GM10248 (cell line): ENCODE measurements around the gene FBP1.

Source experiments
- CTCF ChIA-PET: fragments of 300-600 bp; sonication (Branson Sonifier 250); formaldehyde crosslinking; extraction: SDS; loops from one replicate; lab custom pipeline; 2021; ENCODE audit warnings: antibody characterized with exemption; lab: Yijun Ruan, JAX
- POLR2A ChIA-PET: fragments of 350-650 bp; sonication (Branson Sonifier 250); formaldehyde crosslinking; extraction: SDS; loops from one replicate; lab custom pipeline; 2020; ENCODE audit warnings: antibody characterized with exemption; lab: Yijun Ruan, JAX
- DNase-seq: peaks from one replicate; pipeline ENCODE4 v3.0.0; 2012; ENCODE audit errors: extremely low spot score
- TF ChIP-seq, protein P1 (sequence below): IDR thresholded peaks from 2 replicates; pipeline ENCODE4 v1.5.1; 2012; ENCODE audit warnings: mild to moderate bottlenecking, low read depth; ENCODE audit errors: extremely low read depth, missing control alignments, control extremely low read depth

The FBP1 gene

DNA sequence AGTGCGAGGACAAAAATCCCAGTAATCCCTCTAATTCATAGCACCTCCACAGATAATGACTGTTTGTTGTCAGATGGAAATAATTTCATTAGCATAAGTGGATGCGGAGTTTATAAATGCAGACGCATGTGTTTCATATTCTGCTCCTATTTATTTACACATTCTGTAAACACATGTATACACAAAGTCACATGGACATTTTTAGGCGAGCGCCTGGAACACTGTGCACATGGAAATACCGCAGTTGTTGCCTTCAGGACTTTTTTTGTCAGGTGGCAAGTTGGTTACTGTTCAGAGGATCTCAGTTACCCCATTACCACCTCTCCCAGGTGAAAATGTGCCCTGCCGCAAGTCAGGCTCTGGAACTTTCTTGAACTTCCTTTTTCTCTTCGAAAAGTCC is 40.3 kb upstream of the FBP1 start:
- TF ChIP-seq, protein P1, sequence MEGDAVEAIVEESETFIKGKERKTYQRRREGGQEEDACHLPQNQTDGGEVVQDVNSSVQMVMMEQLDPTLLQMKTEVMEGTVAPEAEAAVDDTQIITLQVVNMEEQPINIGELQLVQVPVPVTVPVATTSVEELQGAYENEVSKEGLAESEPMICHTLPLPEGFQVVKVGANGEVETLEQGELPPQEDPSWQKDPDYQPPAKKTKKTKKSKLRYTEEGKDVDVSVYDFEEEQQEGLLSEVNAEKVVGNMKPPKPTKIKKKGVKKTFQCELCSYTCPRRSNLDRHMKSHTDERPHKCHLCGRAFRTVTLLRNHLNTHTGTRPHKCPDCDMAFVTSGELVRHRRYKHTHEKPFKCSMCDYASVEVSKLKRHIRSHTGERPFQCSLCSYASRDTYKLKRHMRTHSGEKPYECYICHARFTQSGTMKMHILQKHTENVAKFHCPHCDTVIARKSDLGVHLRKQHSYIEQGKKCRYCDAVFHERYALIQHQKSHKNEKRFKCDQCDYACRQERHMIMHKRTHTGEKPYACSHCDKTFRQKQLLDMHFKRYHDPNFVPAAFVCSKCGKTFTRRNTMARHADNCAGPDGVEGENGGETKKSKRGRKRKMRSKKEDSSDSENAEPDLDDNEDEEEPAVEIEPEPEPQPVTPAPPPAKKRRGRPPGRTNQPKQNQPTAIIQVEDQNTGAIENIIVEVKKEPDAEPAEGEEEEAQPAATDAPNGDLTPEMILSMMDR, result no peak

DNA sequence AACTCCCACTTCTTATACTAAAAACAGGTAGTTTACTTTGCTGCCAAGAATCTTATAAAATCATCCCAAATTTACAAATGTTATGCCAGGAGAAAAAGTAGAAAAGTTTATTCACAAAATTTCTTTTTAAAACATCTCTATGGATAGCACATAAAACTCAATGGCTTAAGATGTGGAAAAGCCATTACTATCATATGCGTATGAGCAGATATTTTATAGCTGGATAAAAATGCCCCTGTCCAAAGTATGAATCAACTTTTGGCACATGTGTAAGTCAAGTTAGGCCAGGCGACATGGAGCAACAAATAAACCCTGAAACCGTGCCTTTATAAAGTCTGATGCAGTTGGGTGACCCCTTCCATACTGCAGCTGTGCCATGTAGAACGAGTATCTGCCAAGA is 38.6 kb upstream of the FBP1 start:
- CTCF ChIA-PET, result interaction anchor here (8.9 kb wide), 1 partner anchor 452 kb away, joined by 282 read pairs; no protein-coding TSS in a partner anchor
- POLR2A ChIA-PET, result no interaction called here
- TF ChIP-seq, protein P1, result no peak
- no peak for DNase-seq

More for the DNA sequence above, 40.3 kb upstream of the FBP1 start:
- ChIA-PET POLR2A (no interaction called here), CTCF (interaction anchor here (1.2 to 8.9 kb wide), 9 partner anchors 9 to 501 kb away, joined by 3 to 282 read pairs (median 10); no protein-coding TSS in a partner anchor)
- DNase-seq, result no peak

DNA sequence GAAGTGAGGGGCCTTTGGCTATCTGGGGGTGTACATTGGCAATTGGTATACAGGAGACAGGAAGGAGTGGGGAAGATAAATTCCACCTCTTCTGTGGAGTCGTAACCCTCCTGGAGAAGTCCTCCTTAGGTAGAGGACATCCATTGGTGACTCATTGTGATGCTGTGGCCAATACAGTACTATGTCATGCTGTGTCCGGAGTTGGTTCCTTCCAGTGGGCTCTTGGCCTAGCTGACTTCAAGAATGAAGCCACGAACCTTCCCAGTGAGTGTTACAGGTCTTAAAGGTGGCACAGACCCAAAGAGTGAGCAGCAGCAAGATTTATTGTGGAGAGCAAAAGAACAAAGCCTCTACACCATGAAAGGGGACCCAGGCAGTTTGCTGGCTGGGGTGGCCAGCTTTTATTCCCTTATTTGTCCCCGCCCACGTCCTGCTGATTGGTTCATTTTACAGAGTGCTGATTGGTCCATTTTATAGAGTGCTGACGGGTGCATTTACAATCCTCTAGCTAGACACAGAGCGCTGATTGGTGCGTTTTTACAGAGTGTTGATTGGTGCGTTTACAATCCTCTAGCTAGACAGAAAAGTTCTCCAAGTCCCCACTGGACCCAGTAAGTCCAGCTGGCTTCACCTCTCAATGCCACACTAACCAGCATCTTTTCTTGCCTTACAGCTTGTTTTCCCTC is 37.3 kb upstream of the FBP1 start:
- CTCF ChIA-PET, result interaction anchor here (1.6 to 8.9 kb wide), 2 partner anchors 19 to 453 kb away, joined by 5 to 282 read pairs; no protein-coding TSS in a partner anchor
- POLR2A ChIA-PET, result no interaction called here
- DNase-seq, result no peak
- TF ChIP-seq, protein P1, result no peak

DNA sequence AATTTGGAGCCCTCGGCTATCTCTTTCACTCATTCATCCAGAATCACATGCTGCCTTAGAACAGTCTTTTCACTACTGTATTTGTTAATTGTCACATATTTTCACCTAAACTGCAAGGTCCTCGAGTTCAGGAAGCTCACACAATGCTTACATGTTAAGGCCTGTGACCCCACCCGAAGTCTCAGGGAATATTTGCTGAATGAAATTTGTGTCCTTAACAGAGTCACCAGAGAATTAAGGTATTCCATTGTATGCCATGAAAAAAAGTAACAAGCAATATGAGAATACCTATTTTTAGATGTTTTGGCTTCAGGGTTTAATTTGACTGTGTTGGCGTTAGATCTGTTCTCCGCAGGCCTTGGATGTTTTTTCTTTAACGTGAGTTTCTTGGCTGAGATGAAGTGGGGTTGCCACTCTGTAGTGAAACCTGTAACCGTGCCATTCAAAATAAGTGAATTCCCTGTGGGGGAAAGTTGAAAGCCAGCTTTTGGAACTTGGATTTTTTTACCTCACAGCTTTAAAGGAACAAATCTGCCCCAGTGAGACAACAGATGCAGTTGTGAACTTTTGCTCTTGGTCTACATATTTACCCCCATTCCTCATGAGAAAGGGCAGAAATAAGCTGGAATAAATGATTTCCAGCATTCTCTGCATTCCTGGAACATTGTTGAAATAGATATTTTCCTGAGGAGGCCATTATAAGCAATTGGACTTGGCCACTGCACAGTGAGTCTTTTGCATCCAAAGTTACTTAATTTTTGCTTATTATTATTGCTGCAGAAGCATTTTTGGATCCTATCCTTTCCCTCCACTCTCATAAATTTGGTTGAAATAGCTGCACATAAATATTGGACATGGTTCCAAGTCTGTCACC is 35.9 kb upstream of the FBP1 start:
- DNase-seq, result no peak
- TF ChIP-seq, protein P1, result no peak
- CTCF ChIA-PET, result interaction anchor here (1.6 to 8.9 kb wide), 2 partner anchors 18 to 455 kb away, joined by 5 to 282 read pairs; no protein-coding TSS in a partner anchor
- POLR2A ChIA-PET, result no interaction called here

DNA sequence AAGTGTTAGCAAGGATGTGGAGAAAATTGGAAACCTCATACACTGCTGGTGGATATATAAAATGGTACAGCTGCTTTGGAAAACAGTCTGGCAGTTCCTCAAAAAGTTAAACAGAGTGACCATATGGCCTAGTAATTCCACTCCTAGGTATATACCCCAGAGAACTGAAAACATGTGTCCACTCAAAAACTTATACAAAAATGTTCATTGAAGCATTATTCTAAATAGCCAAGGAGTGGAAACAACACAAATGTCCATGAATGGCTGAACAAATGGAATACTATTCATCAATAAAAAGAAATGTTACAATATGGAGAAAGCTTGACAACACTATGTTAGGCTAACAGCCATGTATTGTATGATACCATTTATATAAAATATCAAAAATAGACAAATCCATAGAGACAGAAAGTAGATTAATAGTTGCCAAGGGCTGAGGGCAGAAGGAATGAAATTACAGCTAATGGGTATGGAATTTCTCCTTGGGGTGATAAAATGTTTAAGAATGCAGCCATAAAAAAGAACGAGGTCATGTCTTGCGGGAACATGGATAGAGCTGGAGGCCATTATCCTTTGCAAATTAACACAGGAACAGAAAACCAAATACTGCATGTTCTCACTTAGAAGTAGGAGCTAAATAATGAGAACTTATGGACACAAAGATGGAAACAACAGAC is 33.6 kb upstream of the FBP1 start:
- DNase-seq, result no peak
- POLR2A ChIA-PET, result no interaction called here
- CTCF ChIA-PET, result interaction anchor here (1.3 to 6.9 kb wide), 3 partner anchors 9 to 455 kb away, joined by 3 to 69 read pairs (median 9); no protein-coding TSS in a partner anchor
- TF ChIP-seq, protein P1, result no peak
